A673 (cell line): ENCODE measurements around the gene VCPKMT. TPM values are rescaled to one million over a fixed set of nuclear protein-coding genes. Genes with fewer than 3 reads are reported as not detected.
A peak's percentile ranks its signal among the peaks of the same experiment; 100 is the strongest.

Experiments used
- BruUV-seq: library from RNA; stranded (reverse); fragments of 400-500 nt; replicated peaks from 2 replicates; lab custom pipeline; 2021; lab: Mats Ljungman, UMichigan
- CTCF ChIA-PET: fragments of 300-600 bp; sonication (Branson Sonifier 250); formaldehyde crosslinking; loops from one replicate; lab custom pipeline; 2022; ENCODE audit warnings: antibody characterized with exemption; lab: Charles Lee
- POLR2A ChIA-PET: fragments of 300-600 bp; sonication (Branson Sonifier 250); formaldehyde crosslinking; loops from one replicate; lab custom pipeline; 2022; ENCODE audit warnings: antibody characterized with exemption; ENCODE audit not compliant: low non-redundant PET; lab: Charles Lee
- DNase-seq: peaks from one replicate; pipeline ENCODE4 v3.0.0-alpha.2; 2015; ENCODE audit warnings: low spot score
- H3K27ac ChIP-seq: fragments of 200-600 bp; sonication (generic); 2 replicates; pipeline ENCODE4 v1.5.1; 2016; ENCODE audit warnings: mixed run types, low read depth, mild to moderate bottlenecking, mixed read lengths, antibody characterized with exemption, low read length; ENCODE audit not compliant: poor library complexity, severe bottlenecking
- H3K27me3 ChIP-seq: fragments of 200-600 bp; sonication (generic); replicated peaks from 2 replicates; pipeline ENCODE4 v1.6.1; 2017; ENCODE audit warnings: mixed run types, low read depth, mild to moderate bottlenecking, mixed read lengths, antibody characterized with exemption, low read length; ENCODE audit not compliant: insufficient read depth, poor library complexity
- H3K36me3 ChIP-seq: fragments of 200-600 bp; sonication (generic); 2 replicates; pipeline ENCODE4 v1.6.1; 2016; ENCODE audit warnings: mixed run types, mild to moderate bottlenecking, mixed read lengths, antibody characterized with exemption, low read length; ENCODE audit not compliant: insufficient read depth, poor library complexity, severe bottlenecking
- H3K4me1 ChIP-seq: fragments of 200-600 bp; sonication (generic); 2 replicates; pipeline ENCODE4 v1.6.1; 2017; ENCODE audit warnings: mixed run types, mild to moderate bottlenecking, mixed read lengths, antibody characterized with exemption, low read length; ENCODE audit not compliant: insufficient read depth, poor library complexity, severe bottlenecking
- H3K4me3 ChIP-seq: fragments of 200-600 bp; sonication (generic); 2 replicates; pipeline ENCODE4 v1.5.1; 2016; ENCODE audit warnings: low read depth, mixed run types, mild to moderate bottlenecking, mixed read lengths, low read length; ENCODE audit not compliant: poor library complexity, severe bottlenecking
- H3K9me3 ChIP-seq: fragments of 200-600 bp; sonication (generic); 2 replicates; pipeline ENCODE4 v1.6.1; 2016; ENCODE audit warnings: mixed run types, low read depth, mild to moderate bottlenecking, mixed read lengths, antibody characterized with exemption, low read length; ENCODE audit not compliant: poor library complexity, severe bottlenecking
- EZH2 ChIP-seq: fragments of 200-600 bp; sonication (generic); IDR thresholded peaks from 2 replicates; pipeline ENCODE4 v1.6.1; 2017; ENCODE audit warnings: borderline replicate concordance, low read depth, mild to moderate bottlenecking, mixed read lengths, antibody characterized with exemption, low read length; ENCODE audit not compliant: poor library complexity, severe bottlenecking
- intact Hi-C: fragments of 100-400 bp; cut with micrococcal nuclease; formaldehyde crosslinking; loops from one replicate; pipeline ENCODE4 v1.10.0; 2022; ENCODE audit not compliant: unreplicated experiment
- total RNA-seq: library from RNA; stranded (reverse); gene quantifications from 2 replicates; pipeline ENCODE4 v1.2.3, GENCODE V29; 2021
- TF ChIP-seq, protein P1 (sequence below): fragments of 300-800, 200-600 bp; sonication (generic); conservative IDR thresholded peaks from 2 replicates; pipeline ENCODE4 v1.5.1; 2017; ENCODE audit warnings: low read depth, mild to moderate bottlenecking, antibody characterized with exemption, low read length, moderate library complexity, mixed read lengths

VCPKMT gene
- total RNA-seq, 1 experiment from 2014 or later, result 14.3 TPM

DNA sequence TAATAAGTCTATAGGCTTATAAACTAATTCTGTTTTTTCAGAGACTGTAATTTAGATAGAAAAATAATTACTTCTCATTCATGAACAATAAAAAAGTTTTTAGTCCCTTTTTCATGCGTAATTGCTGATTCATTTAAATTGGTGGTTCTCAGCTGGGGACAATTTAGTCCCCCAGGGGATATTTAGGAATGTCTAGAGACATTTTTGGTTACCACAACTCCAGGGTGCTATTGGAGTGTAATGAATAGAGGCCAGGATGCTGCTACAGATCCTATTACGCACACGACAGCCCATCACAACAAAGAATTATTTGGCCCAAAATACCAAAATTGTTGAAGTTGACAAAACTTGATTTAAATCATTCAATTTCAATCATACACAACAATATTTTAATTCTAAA lies 22.8 kb upstream of the VCPKMT start:
- BruUV-seq, result no TSS peak
- intact Hi-C loops, result no loop called here
- Histone ChIP-seq H3K4me1 (peaks cover 7% of the 10 kb centered on the region), H3K27ac (no peak overlapping the region), H3K36me3 (no peaks in the 10 kb centered on the region), H3K4me3 (no peak overlapping the region), H3K27me3 (no peaks in the 10 kb centered on the region), H3K9me3 (no peaks in the 10 kb centered on the region)
- POLR2A ChIA-PET, result interaction anchor here (0.5 kb wide), 1 partner anchor 113 kb away, joined by 3 read pairs; no protein-coding TSS in a partner anchor
- peak; percentile 75 for DNase-seq
- CTCF ChIA-PET, result no interaction called here
- TF ChIP-seq, protein P1, sequence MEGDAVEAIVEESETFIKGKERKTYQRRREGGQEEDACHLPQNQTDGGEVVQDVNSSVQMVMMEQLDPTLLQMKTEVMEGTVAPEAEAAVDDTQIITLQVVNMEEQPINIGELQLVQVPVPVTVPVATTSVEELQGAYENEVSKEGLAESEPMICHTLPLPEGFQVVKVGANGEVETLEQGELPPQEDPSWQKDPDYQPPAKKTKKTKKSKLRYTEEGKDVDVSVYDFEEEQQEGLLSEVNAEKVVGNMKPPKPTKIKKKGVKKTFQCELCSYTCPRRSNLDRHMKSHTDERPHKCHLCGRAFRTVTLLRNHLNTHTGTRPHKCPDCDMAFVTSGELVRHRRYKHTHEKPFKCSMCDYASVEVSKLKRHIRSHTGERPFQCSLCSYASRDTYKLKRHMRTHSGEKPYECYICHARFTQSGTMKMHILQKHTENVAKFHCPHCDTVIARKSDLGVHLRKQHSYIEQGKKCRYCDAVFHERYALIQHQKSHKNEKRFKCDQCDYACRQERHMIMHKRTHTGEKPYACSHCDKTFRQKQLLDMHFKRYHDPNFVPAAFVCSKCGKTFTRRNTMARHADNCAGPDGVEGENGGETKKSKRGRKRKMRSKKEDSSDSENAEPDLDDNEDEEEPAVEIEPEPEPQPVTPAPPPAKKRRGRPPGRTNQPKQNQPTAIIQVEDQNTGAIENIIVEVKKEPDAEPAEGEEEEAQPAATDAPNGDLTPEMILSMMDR, result no peak
- TF ChIP-seq EZH2, result no peak

DNA sequence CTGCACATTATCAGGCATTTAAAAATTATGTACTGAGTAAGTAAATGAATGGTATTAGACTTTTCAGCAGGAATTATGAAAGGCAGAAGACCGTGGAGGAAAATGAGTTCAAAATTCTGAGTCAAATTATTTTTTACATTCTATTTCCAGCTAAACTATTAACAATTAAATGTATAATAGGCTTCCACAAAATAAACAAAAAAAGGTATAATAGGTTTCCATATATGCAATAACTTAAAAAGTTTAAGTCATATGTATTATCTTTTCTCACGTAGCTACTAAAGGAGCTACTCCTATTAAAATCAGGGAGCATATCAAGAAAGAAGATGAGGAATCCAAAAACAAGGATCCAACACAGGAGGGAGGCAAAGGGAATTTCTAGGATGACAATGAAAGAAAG lies 11.4 kb upstream of the VCPKMT start:
- intact Hi-C loops, result no loop called here

DNA sequence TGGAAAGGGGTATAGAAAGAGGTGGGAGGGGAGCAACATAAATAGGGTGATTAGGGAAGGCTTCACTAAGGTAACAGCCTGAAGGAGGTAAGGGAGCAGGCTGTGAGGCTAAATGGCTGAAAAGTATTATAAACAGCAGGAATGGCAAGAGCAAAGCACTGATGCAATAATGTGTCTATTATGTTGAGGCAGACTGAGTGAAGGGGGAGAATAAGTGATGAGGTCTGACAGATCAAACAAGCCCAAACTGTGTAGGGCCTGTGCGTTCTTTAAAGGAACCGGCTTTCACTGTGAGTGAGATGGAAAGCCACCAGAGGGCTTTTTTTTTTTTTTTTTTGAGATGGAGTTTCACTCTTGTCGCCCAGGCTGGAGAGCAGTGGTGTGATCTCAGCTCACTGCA lies 6.7 kb upstream of the VCPKMT start:
- CTCF ChIA-PET, result no interaction called here
- Histone ChIP-seq H3K36me3 (no peaks in the 10 kb centered on the region), H3K9me3 (no peaks in the 10 kb centered on the region), H3K27me3 (no peaks in the 10 kb centered on the region), H3K4me1 (no peaks in the 10 kb centered on the region), H3K4me3 (no peak overlapping the region), H3K27ac (no peak overlapping the region)
- no TSS peak for BruUV-seq
- DNase-seq, result no peak
- intact Hi-C loops, result no loop called here
- TF ChIP-seq, protein P1, result no peak
- no peak for TF ChIP-seq EZH2
- POLR2A ChIA-PET, result no interaction called here

More for the DNA sequence above, 11.4 kb upstream of the VCPKMT start:
- Histone ChIP-seq H3K9me3 (no peaks in the 10 kb centered on the region), H3K27me3 (no peaks in the 10 kb centered on the region), H3K27ac (no peak overlapping the region), H3K36me3 (no peaks in the 10 kb centered on the region), H3K4me1 (no peaks in the 10 kb centered on the region), H3K4me3 (no peak overlapping the region)
- ChIA-PET POLR2A (interaction anchor here (0.6 kb wide), 1 partner anchor 217 kb away, joined by 3 read pairs; no protein-coding TSS in a partner anchor), CTCF (no interaction called here)
- no TSS peak for BruUV-seq
- TF ChIP-seq, protein P1, result no peak
- TF ChIP-seq EZH2, result no peak
- no peak for DNase-seq
